ENCODE measurements around the gene RPAP2.

The RPAP2 gene

DNA sequence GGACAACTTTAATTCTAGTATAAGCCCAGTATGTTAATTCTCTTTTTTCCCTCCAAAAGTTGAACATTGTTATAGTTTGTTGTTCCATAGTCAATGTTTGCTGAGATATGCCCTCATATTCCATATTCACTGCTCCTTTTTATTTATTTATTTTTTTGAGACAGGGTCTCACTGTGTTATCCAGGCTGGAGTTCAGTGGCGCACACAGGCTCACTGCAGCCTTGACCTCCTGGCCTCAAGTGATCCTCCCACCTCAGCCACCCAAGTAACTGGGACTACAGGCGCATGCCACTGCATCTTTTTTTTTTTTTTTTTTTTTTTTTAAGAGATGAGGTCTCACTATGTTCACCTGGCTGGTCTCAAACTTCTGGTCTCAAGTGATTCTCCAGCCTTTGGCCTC is 149.1 kb downstream of the RPAP2 start:
- DNase-seq = no peak

All from T-helper 1 cell (primary cell).